CD4-positive, alpha-beta T cell (primary cell): Measurements from ENCODE around the gene MRPL21. TPM values are rescaled to one million over a fixed set of nuclear protein-coding genes. Genes with fewer than 3 reads are reported as not detected.

Source experiments
- ATAC-seq: fragments of 200-7000 bp; cut with Tn5 transposase; one replicate; pipeline ENCODE4 v1.10.0; 2022; ENCODE audit warnings: mild to moderate bottlenecking; ENCODE audit not compliant: poor library complexity
- CTCF ChIA-PET: fragments of 350-600 bp; sonication (Branson Sonifier 250); formaldehyde crosslinking; loops from one replicate; lab custom pipeline; 2021; ENCODE audit warnings: antibody characterized with exemption, inconsistent platforms; lab: Charles Lee
- POLR2A ChIA-PET: fragments of 350-600 bp; sonication (Branson Sonifier 250); formaldehyde crosslinking; loops from one replicate; lab custom pipeline; 2021; ENCODE audit warnings: antibody characterized with exemption, inconsistent platforms; lab: Charles Lee
- DNase-seq, 14 experiments: peaks; one replicate each; pipeline ENCODE4 v3.0.0-alpha.2; 2013 to 2020; ENCODE audit warnings: mixed read lengths in 2 of 14
- H3K27ac ChIP-seq, 2 donors: one replicate each; pipeline versions ENCODE4 v1.5.1 to v1.7.0; 2013; ENCODE audit warnings: low read length in 2 of 2, low read depth in 1 of 2, mild to moderate bottlenecking in 1 of 2
- H3K27me3 ChIP-seq, 2 experiments: 1 replicate in 1 of 2; 2 replicates in 1 of 2; pipeline versions ENCODE4 v1.6.1 to v1.7.0; 2013; ENCODE audit warnings: low read length in 2 of 2, control low read depth in 1 of 2, mild to moderate bottlenecking in 1 of 2, moderate library complexity in 1 of 2; ENCODE audit not compliant: insufficient read depth in 2 of 2, control insufficient read depth in 1 of 2
- H3K36me3 ChIP-seq: one replicate; pipeline ENCODE4 v1.6.1; 2013; ENCODE audit warnings: low read length, control low read depth; ENCODE audit not compliant: insufficient read depth
- H3K4me1 ChIP-seq: one replicate; pipeline ENCODE4 v1.6.1; 2013; ENCODE audit warnings: low read length, control low read depth; ENCODE audit not compliant: insufficient read depth
- H3K4me3 ChIP-seq: one replicate; pipeline ENCODE4 v1.5.1; 2013; ENCODE audit warnings: mild to moderate bottlenecking, low read length, moderate library complexity
- H3K9me3 ChIP-seq, 2 experiments: 1 replicate in 1 of 2; 2 replicates in 1 of 2; pipeline versions ENCODE4 v1.6.1 to v1.7.0; 2013; ENCODE audit warnings: low read length in 2 of 2, mild to moderate bottlenecking in 2 of 2, control low read depth in 1 of 2, moderate library complexity in 1 of 2; ENCODE audit not compliant: control insufficient read depth in 1 of 2, insufficient read depth in 1 of 2
- H3K27ac Mint-ChIP-seq: one replicate; pipeline ENCODE4 v1.8.0; 2020; ENCODE audit warnings: mixed read lengths
- H3K27me3 Mint-ChIP-seq: one replicate; pipeline ENCODE4 v1.8.0; 2021; ENCODE audit warnings: mixed read lengths
- H3K36me3 Mint-ChIP-seq: one replicate; pipeline ENCODE4 v1.8.0; 2021; ENCODE audit warnings: low read depth, mixed read lengths
- H3K4me1 Mint-ChIP-seq: one replicate; pipeline ENCODE4 v1.8.0; 2021; ENCODE audit warnings: low read depth, mixed read lengths
- H3K4me3 Mint-ChIP-seq: one replicate; pipeline ENCODE4 v1.8.0; 2020; ENCODE audit warnings: mild to moderate bottlenecking, mixed read lengths
- H3K9me3 Mint-ChIP-seq: one replicate; pipeline ENCODE4 v1.8.0; 2020; ENCODE audit warnings: mixed read lengths
- intact Hi-C, 2 experiments: fragments of 100-400 bp; cut with DNase I in 1 of 2; cut with micrococcal nuclease in 1 of 2; formaldehyde crosslinking; loops; one replicate each; pipeline versions ENCODE4 v1.15.1 to v1.9.0; 2023 to 2025; cut with DNase I, micrococcal nuclease
- total RNA-seq, 174 experiments: library from RNA in 2 of 174; stranded (reverse) in 2 of 174; gene quantifications; one replicate each; pipeline ENCODE4 v1.2.3 and lab custom pipeline; 2021 to 2026
- TF ChIP-seq, protein P1 (sequence below): fragments of 200-600 bp; IDR thresholded peaks from one replicate; pipeline ENCODE4 v1.8.0; 2022; ENCODE audit warnings: antibody characterized with exemption, mild to moderate bottlenecking

The MRPL21 gene
- total RNA-seq, 2 experiments from 2014 or later: 47.5 to 48.0 TPM

DNA sequence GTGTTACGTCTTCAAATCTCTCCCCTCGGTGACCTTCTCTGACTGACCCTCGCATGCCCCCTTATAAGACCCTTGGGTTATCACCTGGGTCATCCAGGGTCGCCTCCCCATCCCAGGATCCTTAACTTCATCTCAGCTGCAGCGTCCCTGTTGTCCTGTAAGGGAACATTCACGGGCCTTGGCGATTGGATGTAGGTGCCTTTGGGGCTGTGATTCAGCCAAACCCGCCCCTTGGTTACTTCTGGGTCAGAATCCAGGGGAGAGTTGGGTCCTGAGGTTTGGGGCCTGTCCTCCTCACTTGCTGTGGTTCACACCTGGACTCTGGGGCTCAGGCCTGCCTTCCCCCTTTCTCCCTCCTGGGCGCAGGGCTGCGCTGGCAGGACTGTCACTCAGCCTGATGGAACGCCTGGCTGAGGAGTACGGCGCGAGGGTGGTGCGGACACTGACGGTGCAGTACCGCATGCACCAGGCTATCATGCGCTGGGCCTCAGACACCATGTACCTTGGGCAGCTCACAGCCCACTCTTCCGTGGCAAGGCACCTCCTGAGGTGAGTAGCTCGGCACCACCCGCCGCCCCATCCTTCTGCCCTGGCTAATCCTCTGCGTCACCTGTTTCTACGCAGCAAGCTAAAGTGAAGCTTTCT lies 29.4 kb upstream of the MRPL21 start:
- Mint-ChIP-seq H3K36me3 (peaks cover 54% of the 10 kb centered on the region), H3K27me3 (no peaks in the 10 kb centered on the region), H3K4me1 (no peaks in the 10 kb centered on the region), H3K9me3 (no peaks in the 10 kb centered on the region), H3K4me3 (no peak overlapping the region), H3K27ac (no peak overlapping the region)
- Histone ChIP-seq H3K4me3 (no peak overlapping the region), H3K27ac (no peak overlapping the region), H3K9me3 (no peaks in the 10 kb centered on the region), H3K36me3 (peaks cover 76% of the 10 kb centered on the region), H3K4me1 (no peaks in the 10 kb centered on the region), H3K27me3 (no peaks in the 10 kb centered on the region)
- ATAC-seq: no peak
- ChIA-PET POLR2A (no interaction called here), CTCF (no interaction called here)
- intact Hi-C loops: no loop called here
- no peak for DNase-seq
- TF ChIP-seq, protein P1, sequence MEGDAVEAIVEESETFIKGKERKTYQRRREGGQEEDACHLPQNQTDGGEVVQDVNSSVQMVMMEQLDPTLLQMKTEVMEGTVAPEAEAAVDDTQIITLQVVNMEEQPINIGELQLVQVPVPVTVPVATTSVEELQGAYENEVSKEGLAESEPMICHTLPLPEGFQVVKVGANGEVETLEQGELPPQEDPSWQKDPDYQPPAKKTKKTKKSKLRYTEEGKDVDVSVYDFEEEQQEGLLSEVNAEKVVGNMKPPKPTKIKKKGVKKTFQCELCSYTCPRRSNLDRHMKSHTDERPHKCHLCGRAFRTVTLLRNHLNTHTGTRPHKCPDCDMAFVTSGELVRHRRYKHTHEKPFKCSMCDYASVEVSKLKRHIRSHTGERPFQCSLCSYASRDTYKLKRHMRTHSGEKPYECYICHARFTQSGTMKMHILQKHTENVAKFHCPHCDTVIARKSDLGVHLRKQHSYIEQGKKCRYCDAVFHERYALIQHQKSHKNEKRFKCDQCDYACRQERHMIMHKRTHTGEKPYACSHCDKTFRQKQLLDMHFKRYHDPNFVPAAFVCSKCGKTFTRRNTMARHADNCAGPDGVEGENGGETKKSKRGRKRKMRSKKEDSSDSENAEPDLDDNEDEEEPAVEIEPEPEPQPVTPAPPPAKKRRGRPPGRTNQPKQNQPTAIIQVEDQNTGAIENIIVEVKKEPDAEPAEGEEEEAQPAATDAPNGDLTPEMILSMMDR: no peak

DNA sequence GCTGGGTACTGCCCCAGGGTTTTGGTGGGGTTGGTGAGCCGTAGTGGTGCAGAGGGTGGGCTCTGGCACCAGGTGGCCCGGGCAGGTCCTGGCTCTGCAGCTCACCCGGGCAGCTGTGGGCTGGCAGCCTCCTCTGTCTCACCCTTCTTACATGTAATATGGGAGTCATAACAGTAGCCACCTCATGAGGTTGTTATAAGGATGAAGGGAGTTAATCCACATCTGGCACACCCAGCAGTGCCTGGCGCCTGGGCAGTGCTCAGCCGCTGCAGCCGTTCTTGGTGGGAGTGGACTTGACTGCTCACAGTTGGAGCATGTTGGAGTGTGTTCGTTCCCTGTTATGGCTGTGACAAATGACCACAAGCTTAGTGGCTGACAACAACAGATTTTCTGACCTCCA lies 28.7 kb upstream of the MRPL21 start:
- no peak overlapping the region for H3K4me3 ChIP-seq
- ChIA-PET POLR2A (no interaction called here), CTCF (no interaction called here)
- Mint-ChIP-seq H3K9me3 (no peaks in the 10 kb centered on the region), H3K4me1 (no peaks in the 10 kb centered on the region), H3K27ac (no peak overlapping the region), H3K4me3 (no peak overlapping the region), H3K27me3 (no peaks in the 10 kb centered on the region), H3K36me3 (peaks cover 61% of the 10 kb centered on the region)
- no peak overlapping the region for H3K27ac ChIP-seq
- no peaks in the 10 kb centered on the region for H3K9me3 ChIP-seq
- no peaks in the 10 kb centered on the region for H3K4me1 ChIP-seq
- DNase-seq (no peak), ATAC-seq (no peak)
- TF ChIP-seq, protein P1: no peak
- no peaks in the 10 kb centered on the region for H3K27me3 ChIP-seq
- intact Hi-C loops: no loop called here
- peaks cover 80% of the 10 kb centered on the region for H3K36me3 ChIP-seq

DNA sequence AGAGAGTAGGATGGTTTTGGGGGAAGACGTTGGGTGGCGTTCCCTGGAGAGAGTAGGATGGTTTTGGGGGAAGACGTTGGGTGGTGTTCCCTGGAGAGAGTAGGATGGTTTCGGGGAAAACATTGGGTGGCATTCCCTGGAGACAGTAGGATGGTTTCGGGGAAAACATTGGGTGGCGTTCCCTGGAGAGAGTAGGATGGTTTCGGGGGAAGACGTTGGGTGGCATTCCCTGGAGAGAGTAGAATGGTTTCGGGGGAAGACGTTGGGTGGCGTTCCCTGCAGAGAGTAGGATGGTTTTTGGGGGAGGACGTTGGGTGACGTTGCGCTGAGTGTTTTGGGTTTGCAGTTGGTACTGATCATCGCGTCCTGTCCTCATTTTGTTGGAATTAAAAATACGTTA lies 28.3 kb upstream of the MRPL21 start:
- ChIA-PET POLR2A (no interaction called here), CTCF (no interaction called here)
- no peak overlapping the region for H3K4me3 ChIP-seq
- DNase-seq (no peak), ATAC-seq (no peak)
- peaks cover 65% of the 10 kb centered on the region for H3K36me3 Mint-ChIP-seq
- no peaks in the 10 kb centered on the region for H3K9me3 Mint-ChIP-seq
- H3K4me1 ChIP-seq: no peaks in the 10 kb centered on the region
- H3K4me3 Mint-ChIP-seq: no peak overlapping the region
- H3K27ac ChIP-seq: no peak overlapping the region
- no peak overlapping the region for H3K27ac Mint-ChIP-seq
- H3K9me3 ChIP-seq: no peaks in the 10 kb centered on the region
- peaks cover 80% of the 10 kb centered on the region for H3K36me3 ChIP-seq
- no peaks in the 10 kb centered on the region for H3K27me3 Mint-ChIP-seq
- intact Hi-C loops: no loop called here
- H3K27me3 ChIP-seq: no peaks in the 10 kb centered on the region
- TF ChIP-seq, protein P1: no peak
- H3K4me1 Mint-ChIP-seq: no peaks in the 10 kb centered on the region
